HPDE6-E6E7 (cell line): ENCODE measurements around the gene PADI2.

Experiments
- DNase-seq: peaks from one replicate; pipeline ENCODE4 v3.0.0; 2011; ENCODE audit warnings: missing footprints; ENCODE audit errors: extremely low spot score

PADI2 gene

GRCh38 chr1:17113963-17114362 is 5.3 kb downstream of the PADI2 start:
- no peak for DNase-seq

- DNase-seq: no peak
Measured at GRCh38 chr1:17112496-17113236, 6.6 kb downstream of the PADI2 start.

GRCh38 chr1:17112076-17112475 is 7.2 kb downstream of the PADI2 start:
- DNase-seq: no peak

- DNase-seq: no peak
Measured at GRCh38 chr1:17110555-17110926, 8.7 kb downstream of the PADI2 start.

- no peak for DNase-seq
Measured at GRCh38 chr1:17109892-17110554, 9.2 kb downstream of the PADI2 start.

- DNase-seq: no peak
Measured at GRCh38 chr1:17108786-17109185, 10.5 kb downstream of the PADI2 start.

- no peak for DNase-seq
Measured at GRCh38 chr1:17108360-17108759, 10.9 kb downstream of the PADI2 start.

- no peak for DNase-seq
Measured at GRCh38 chr1:17104782-17105181, 14.5 kb downstream of the PADI2 start.

GRCh38 chr1:17102232-17102631 is 17.0 kb downstream of the PADI2 start:
- no peak for DNase-seq

GRCh38 chr1:17101261-17101660 is 18.0 kb downstream of the PADI2 start:
- DNase-seq: no peak

- no peak for DNase-seq
Measured at GRCh38 chr1:17099616-17100340, 19.5 kb downstream of the PADI2 start.

GRCh38 chr1:17098446-17099317 is 20.6 kb downstream of the PADI2 start:
- no peak for DNase-seq

GRCh38 chr1:17097787-17098186 is 21.5 kb downstream of the PADI2 start:
- DNase-seq: no peak

GRCh38 chr1:17097147-17097546 is 22.1 kb downstream of the PADI2 start:
- DNase-seq: no peak

GRCh38 chr1:17096584-17096983 is 22.7 kb downstream of the PADI2 start:
- no peak for DNase-seq

GRCh38 chr1:17095141-17095540 is 24.1 kb downstream of the PADI2 start:
- no peak for DNase-seq

- no peak for DNase-seq
Measured at GRCh38 chr1:17094664-17095063, 24.6 kb downstream of the PADI2 start.

GRCh38 chr1:17093822-17094393 is 25.3 kb downstream of the PADI2 start:
- no peak for DNase-seq

- no peak for DNase-seq
Measured at GRCh38 chr1:17091252-17091651, 28.0 kb downstream of the PADI2 start.

- DNase-seq: no peak
Measured at GRCh38 chr1:17089506-17089905, 29.7 kb downstream of the PADI2 start.

- no peak for DNase-seq
Measured at GRCh38 chr1:17086751-17087150, 32.5 kb downstream of the PADI2 start.

GRCh38 chr1:17084787-17085186 is 34.5 kb downstream of the PADI2 start:
- DNase-seq: no peak
